Calu3 (cell line): ENCODE measurements around the gene LSAMP. TPM values are rescaled to one million over a fixed set of nuclear protein-coding genes. Genes with fewer than 3 reads are reported as not detected.
"Not testable (repeated sequence)": the region's sequence is repeated elsewhere in the genome, so short reads cannot be mapped to it uniquely, and the experiment has no call there.

Experiments used
- BruUV-seq: library from RNA; stranded (reverse); fragments of 400-500 nt; replicated peaks from 2 replicates; lab custom pipeline; 2021; lab: Mats Ljungman, UMichigan
- CTCF ChIA-PET: fragments of 300-600 bp; sonication (Branson Sonifier 250); formaldehyde crosslinking; loops from one replicate; lab custom pipeline; 2022; ENCODE audit warnings: antibody characterized with exemption; lab: Charles Lee
- DNase-seq: peaks from one replicate; pipeline ENCODE4 v3.0.0; 2022
- H3K27ac Mint-ChIP-seq: one replicate; pipeline ENCODE4 v1.8.0; 2022; ENCODE audit warnings: mixed read lengths; ENCODE audit not compliant: unreplicated experiment
- H3K27me3 Mint-ChIP-seq: one replicate; pipeline ENCODE4 v1.8.0; 2022; ENCODE audit warnings: mixed read lengths; ENCODE audit not compliant: unreplicated experiment
- H3K36me3 Mint-ChIP-seq: one replicate; pipeline ENCODE4 v1.8.0; 2022; ENCODE audit warnings: mild to moderate bottlenecking, moderate library complexity, mixed read lengths; ENCODE audit not compliant: insufficient read depth, unreplicated experiment
- H3K4me1 Mint-ChIP-seq: one replicate; pipeline ENCODE4 v1.8.0; 2022; ENCODE audit warnings: mild to moderate bottlenecking, low read depth, mixed read lengths; ENCODE audit not compliant: unreplicated experiment
- H3K4me3 Mint-ChIP-seq: one replicate; pipeline ENCODE4 v1.8.0; 2022; ENCODE audit warnings: mild to moderate bottlenecking, low read depth, moderate library complexity, mixed read lengths; ENCODE audit not compliant: unreplicated experiment
- H3K9me3 Mint-ChIP-seq: one replicate; pipeline ENCODE4 v1.8.0; 2022; ENCODE audit warnings: low read depth, mixed read lengths; ENCODE audit not compliant: unreplicated experiment
- intact Hi-C: fragments of 100-400 bp; cut with micrococcal nuclease; formaldehyde crosslinking; loops from one replicate; pipeline ENCODE4 v1.10.0; 2022; ENCODE audit not compliant: unreplicated experiment
- total RNA-seq: library from RNA; stranded (reverse); gene quantifications from 2 replicates; pipeline ENCODE4 v1.2.3, GENCODE V29; 2022
- TF ChIP-seq, protein P1 (sequence below): fragments of 200-600 bp; IDR thresholded peaks from one replicate; pipeline ENCODE4 v1.8.0; 2022; ENCODE audit warnings: antibody characterized with exemption; ENCODE audit not compliant: unreplicated experiment

The LSAMP gene
- total RNA-seq, 1 experiment from 2014 or later, result 0.90 TPM

GRCh38 chr3:115800489-115801075, 644.7 kb downstream of the LSAMP start:
- DNase-seq, result peak; percentile 41
- Mint-ChIP-seq H3K36me3 (peaks cover 27% of the 10 kb centered on the region), H3K9me3 (no peaks in the 10 kb centered on the region), H3K27ac (peak overlapping the region; percentile 82), H3K4me3 (no peak overlapping the region), H3K4me1 (peaks cover 60% of the 10 kb centered on the region), H3K27me3 (no peaks in the 10 kb centered on the region)
- TF ChIP-seq, protein P1, sequence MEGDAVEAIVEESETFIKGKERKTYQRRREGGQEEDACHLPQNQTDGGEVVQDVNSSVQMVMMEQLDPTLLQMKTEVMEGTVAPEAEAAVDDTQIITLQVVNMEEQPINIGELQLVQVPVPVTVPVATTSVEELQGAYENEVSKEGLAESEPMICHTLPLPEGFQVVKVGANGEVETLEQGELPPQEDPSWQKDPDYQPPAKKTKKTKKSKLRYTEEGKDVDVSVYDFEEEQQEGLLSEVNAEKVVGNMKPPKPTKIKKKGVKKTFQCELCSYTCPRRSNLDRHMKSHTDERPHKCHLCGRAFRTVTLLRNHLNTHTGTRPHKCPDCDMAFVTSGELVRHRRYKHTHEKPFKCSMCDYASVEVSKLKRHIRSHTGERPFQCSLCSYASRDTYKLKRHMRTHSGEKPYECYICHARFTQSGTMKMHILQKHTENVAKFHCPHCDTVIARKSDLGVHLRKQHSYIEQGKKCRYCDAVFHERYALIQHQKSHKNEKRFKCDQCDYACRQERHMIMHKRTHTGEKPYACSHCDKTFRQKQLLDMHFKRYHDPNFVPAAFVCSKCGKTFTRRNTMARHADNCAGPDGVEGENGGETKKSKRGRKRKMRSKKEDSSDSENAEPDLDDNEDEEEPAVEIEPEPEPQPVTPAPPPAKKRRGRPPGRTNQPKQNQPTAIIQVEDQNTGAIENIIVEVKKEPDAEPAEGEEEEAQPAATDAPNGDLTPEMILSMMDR, result no peak
- intact Hi-C loops, result no loop called here
- CTCF ChIA-PET, result interaction anchor here (0.7 kb wide), 1 partner anchor 14 kb away, joined by 4 read pairs; no protein-coding TSS in a partner anchor
- no TSS peak for BruUV-seq

DNA sequence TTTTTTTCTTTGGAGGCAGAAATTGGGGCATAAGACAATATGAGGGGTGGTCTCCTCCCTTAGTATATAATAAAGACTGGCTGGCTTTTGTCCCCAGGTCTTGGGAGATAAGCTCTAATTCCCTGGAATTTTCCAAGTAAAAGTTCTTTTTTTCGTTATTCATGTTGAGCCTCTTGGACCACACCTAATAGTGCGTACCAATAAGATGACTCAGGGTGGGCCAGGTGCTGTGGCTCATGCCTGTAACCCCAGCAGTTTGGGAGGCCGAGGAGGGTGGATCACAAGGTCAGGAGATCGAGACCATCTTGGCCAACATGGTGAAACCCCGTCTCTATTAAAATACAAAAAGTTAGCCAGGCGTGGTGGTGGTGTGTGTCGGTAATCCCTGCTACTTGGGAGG, 645.2 kb downstream of the LSAMP start:
- H3K9me3 Mint-ChIP-seq, H3K27me3 Mint-ChIP-seq, DNase-seq, BruUV-seq, intact Hi-C loops: not testable (repeated sequence)
- H3K4me3 Mint-ChIP-seq, result peak overlapping the region; percentile 11
- H3K36me3 Mint-ChIP-seq, result peaks cover 32% of the 10 kb centered on the region
- CTCF ChIA-PET, result interaction anchor here (0.6 kb wide), 1 partner anchor 9 kb away, joined by 3 read pairs; no protein-coding TSS in a partner anchor
- peak overlapping the region; percentile 82 for H3K27ac Mint-ChIP-seq
- peaks cover 66% of the 10 kb centered on the region for H3K4me1 Mint-ChIP-seq

DNA sequence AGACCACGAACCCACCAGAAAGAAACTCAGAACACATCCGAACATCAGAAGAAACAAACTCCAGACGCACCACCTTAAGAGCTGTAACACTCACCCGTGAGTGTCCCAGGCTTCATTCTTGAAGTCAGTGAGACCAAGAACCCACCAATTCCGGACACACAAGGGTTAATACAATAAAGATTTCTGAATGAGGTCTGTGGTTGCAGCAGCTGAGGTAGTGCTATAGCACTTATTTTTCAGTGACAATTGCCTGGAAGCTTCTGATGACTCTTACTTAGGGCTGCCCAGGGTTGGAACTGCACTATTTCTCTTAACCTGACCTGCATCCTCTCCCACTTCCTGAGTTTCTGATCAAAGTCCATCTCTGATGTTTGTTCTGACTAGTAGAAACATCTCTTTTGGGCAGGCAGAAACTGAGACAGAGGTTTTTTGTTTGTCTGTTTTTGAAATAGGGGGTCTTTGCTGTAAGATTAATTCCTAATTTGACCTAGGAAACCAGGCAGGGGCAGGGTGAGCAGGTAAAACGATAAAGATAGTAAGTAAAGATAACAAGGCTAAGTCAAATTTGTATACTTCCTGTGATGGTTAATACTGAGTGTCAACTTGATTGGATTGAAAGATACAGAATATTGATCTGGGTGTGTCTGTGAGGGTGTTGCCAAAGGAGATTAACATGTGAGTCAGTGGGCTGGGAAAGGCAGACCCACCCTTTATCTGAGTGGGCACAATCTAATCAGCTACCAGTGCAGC, 652.9 kb downstream of the LSAMP start:
- peak; percentile 40 for DNase-seq
- TF ChIP-seq, protein P1, result no peak
- no peaks in the 10 kb centered on the region for H3K9me3 Mint-ChIP-seq
- CTCF ChIA-PET, result interaction anchor here (0.6 to 1.0 kb wide), 2 partner anchors 8 to 10 kb away, joined by 3 read pairs; no protein-coding TSS in a partner anchor
- H3K4me1 Mint-ChIP-seq, result peaks cover 61% of the 10 kb centered on the region
- peaks cover 52% of the 10 kb centered on the region for H3K36me3 Mint-ChIP-seq
- H3K27me3 Mint-ChIP-seq, result no peaks in the 10 kb centered on the region
- H3K4me3 Mint-ChIP-seq, result peak overlapping the region; percentile 69
- intact Hi-C loops, result no loop called here
- no TSS peak for BruUV-seq
- H3K27ac Mint-ChIP-seq, result peak overlapping the region; percentile 87

DNA sequence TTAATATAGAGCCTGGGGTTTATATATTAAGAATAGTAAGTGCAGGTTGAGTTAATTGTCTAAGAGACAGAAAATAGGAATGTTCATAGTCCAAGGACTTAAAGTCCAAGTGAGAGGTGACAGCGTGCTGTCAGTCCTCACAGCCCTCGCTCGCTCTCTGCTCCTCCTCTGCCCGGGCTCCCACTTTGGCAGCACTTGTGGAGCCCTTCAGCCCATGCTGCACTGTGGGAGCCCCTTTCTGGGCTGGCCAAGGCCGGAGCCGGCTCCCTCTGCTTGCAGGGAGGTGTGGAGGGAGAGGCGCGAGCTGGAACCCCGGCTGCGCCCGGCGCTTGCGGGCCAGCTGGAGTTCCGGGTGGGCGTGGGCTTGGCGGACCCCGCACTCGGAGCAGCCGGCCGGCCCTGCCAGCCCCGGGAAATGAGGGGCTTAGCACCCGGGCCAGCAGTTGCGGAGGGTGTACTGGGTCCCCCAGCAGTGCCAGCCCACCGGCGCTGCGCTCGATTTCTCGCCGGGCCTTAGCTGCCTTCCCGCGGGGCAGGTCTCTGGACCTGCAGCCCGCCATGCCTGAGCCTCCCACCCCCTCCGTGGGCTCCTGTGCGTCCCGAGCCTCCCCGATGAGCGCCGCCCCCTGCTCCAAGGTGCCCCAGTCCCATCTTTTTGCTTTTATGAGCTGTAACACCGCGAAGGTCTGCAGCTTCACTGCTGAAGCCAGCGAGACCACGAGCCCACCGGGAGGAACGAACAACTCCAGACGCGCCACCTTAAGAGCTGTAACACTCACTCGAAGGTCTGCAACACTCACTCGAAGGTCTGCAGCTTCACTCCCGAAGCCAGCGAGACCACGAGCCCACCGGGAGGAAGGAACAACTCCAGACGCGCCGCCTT, 653.8 kb downstream of the LSAMP start:
- H3K27ac Mint-ChIP-seq, result peak overlapping the region; percentile 87
- H3K4me3 Mint-ChIP-seq, result peak overlapping the region; percentile 69
- H3K27me3 Mint-ChIP-seq, intact Hi-C loops, BruUV-seq, H3K9me3 Mint-ChIP-seq: not testable (repeated sequence)
- H3K36me3 Mint-ChIP-seq, result peaks cover 52% of the 10 kb centered on the region
- CTCF ChIA-PET, result interaction anchor here (0.6 to 1.0 kb wide), 3 partner anchors 8 to 24 kb away, joined by 3 to 5 read pairs (median 3); no protein-coding TSS in a partner anchor
- peak; percentile 35 for DNase-seq
- peaks cover 55% of the 10 kb centered on the region for H3K4me1 Mint-ChIP-seq

GRCh38 chr3:115790759-115791158, 654.5 kb downstream of the LSAMP start:
- Mint-ChIP-seq H3K36me3 (peaks cover 52% of the 10 kb centered on the region), H3K4me3 (peak overlapping the region; percentile 69), H3K27ac (peak overlapping the region; percentile 87), H3K9me3 (no peaks in the 10 kb centered on the region), H3K27me3 (no peaks in the 10 kb centered on the region), H3K4me1 (peaks cover 48% of the 10 kb centered on the region)
- CTCF ChIA-PET, result interaction anchor here (0.8 to 1.0 kb wide), 2 partner anchors 9 to 24 kb away, joined by 3 to 5 read pairs; no protein-coding TSS in a partner anchor
- no TSS peak for BruUV-seq
- intact Hi-C loops, result no loop called here
- peak; percentile 77 for DNase-seq
- TF ChIP-seq, protein P1, result no peak
